ENCODE results near the gene TLE4.
"Not testable (repeated sequence)": the region's sequence is repeated elsewhere in the genome, so short reads cannot be mapped to it uniquely, and the experiment has no call there.

TLE4 gene

DNA sequence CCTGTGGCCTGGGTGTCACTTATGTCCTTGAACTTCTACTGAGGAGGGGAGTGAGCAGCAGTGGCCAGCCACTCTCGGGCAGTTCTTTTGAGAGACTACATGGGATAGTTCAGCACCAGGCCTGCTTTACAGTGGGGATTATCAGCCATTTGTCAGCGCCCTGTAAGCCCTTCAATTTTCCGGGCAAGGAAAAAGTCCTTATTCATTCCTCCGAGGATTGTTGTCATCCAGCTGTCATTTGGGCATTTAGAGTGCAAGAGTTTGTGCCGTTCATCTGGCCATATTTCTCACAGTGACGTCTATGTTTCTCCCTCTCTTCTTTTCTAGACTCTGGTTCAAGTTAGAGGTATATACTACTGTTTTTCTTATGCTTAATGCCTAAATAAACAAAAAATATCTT lies 172.8 kb downstream of the TLE4 start:
- H3K4me3 ChIP-seq (ENCODE audit: low read length), result no peak overlapping the region
- TF ChIP-seq ZNF274 (IDR thresholded peaks at IDR 0.05; ENCODE audit: low read depth, low read length), result no peak

DNA sequence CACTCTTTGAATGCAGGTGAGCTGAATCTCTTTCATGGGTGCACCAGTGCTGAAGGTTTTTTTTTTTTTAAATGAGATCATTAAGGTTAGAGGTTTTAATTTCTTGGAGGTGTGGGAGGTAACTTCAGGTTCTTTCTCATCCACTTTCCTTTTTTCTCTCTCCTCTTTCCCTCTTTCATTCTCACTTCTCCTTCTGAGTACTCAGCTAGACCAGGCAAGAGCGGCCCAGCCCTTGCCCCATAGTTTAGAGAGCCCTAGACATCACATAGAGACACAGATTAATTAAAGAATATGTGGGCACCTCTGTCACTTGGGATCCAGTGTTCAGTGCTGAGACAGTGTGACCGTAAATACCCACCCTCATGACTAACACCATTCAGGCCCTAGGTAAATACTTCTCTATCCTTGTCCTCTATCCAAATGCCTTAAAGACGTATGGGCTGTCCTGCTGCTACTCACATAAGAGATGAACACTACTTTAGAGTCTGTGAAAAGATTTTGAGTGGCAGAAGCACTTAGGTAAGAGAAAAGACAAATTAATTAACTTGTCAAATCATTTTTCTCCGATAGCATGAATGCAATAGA lies 174.1 kb downstream of the TLE4 start:
- TF ChIP-seq ZNF274 (IDR thresholded peaks at IDR 0.05; ENCODE audit: low read depth, low read length), result no peak
- H3K4me3 ChIP-seq (ENCODE audit: low read length), result no peak overlapping the region

DNA sequence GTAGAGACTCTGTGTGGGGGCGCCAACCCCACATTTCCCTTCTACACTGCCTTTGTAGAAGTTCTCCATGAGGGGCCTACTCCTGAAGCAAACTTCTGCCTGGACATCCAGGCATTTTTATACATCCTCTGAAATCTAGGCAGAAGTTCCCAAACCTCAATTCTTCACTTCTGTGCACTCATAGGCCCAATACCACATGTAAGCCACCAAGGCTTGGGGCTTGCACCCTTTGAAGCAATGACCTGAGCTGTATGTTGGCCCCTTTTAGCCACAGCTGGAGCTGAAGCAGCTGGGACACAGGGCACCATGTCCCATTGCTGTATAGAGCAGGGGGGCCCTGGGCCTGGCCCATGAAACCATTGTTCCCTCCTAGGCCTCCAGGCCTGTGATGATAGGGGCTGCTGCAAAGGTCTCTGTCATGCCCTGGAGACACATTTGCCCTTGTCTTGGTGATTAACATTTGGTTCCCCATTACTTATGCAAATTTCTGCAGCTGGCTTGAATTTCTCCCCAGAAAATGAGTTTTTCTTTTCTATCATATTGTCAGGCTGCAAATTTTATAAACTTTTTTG lies 180.2 kb downstream of the TLE4 start:
- H3K4me3 ChIP-seq (ENCODE audit: low read length), result not testable (repeated sequence)

DNA sequence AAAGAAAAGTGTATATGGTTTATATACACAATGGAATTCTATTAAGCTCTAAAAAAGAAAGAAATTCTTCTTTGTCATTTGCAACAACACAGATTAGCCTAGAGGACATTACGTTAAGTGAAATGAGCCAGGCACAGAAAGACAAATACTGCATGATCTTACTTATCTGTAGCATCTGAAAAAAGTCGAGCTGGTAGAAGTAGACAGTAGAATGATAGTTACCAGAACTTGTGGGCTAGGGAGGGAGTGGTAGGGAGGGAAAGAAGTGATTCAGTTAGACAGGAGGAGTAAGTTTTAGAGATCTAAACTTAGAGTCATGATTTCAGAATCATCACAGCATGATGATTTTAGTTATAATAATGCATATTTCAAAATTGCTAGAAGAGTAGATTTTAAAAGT lies 184.6 kb downstream of the TLE4 start:
- no peak for TF ChIP-seq ZNF274 (IDR thresholded peaks at IDR 0.05; ENCODE audit: low read depth, low read length)
- H3K4me3 ChIP-seq (ENCODE audit: low read length), result no peak overlapping the region

DNA sequence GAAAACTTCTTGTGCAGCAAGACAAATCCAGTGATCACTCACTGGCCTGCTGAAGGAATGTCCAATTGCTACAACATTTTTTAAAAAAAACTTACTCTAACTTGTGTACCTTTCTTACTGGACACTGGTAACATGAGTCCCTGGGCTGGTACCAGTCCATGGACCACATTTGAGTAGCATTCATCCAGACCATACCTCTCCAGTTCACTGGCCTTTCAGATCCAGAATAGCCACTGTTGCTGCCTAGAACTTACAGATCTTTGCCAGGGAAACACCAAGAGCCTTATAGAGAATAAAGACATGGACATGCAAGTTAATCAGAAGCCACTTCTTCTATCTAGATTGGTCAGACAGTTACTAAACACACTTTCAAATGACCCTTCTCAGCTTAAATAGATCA lies 185.3 kb downstream of the TLE4 start:
- no peak for TF ChIP-seq ZNF274 (IDR thresholded peaks at IDR 0.05; ENCODE audit: low read depth, low read length)
- no peak overlapping the region for H3K4me3 ChIP-seq (ENCODE audit: low read length)

DNA sequence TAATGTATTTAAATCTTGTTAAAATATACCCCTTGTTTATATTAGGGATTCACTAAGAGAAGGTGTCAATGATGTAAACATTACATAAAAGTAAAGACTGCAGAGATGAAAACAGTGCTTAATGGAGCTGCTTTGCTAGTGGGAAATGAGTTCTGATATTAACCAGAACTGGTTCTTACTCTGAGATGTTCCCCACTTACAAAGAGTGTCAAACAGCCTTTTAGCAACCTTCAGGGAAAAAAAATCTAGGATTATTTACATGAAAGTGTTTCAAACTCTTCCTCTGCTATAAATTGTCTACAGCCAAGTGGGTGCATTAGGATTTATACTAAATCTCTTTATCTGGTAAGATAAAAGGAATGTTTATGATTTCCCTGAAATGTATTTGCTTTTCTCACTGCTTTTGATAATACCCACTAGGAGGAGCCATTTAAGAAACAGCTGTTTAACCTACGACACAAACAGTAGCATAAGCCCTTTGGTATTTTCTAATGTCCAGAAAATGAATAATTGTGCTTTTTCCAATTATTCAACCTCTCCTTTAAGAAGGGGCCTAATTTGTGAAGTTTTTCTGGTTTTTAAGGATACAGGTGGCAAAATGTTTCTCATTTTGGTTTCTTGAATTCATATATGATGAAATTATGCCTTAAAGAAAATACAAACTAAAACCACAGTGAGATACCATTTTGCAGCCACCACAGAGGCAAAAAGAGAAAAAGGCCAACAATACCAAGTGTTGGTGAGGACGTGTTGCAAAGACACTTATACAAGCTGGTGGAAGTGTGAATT lies 186.3 kb downstream of the TLE4 start:
- no peak overlapping the region for H3K4me3 ChIP-seq (ENCODE audit: low read length)
- TF ChIP-seq ZNF274 (IDR thresholded peaks at IDR 0.05; ENCODE audit: low read depth, low read length), result no peak

DNA sequence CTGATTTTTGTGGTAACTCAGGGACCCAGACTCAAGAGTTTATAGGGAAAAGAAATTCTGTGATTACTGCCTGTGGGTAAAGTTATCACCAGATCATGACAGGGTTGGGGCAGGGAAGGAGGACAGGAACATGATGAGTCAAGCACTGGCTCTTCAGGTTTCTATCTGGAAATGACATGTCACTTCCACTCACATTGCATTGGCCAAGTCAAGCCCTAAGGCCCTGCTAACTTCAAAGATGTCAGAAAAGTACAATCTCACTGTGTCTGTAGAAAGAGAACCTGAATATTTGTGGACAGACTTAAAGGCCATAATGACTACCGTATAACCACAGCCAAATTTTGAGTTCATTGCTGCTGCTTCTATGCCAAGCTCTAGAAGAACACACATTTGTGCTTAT lies 187.7 kb downstream of the TLE4 start:
- no peak for TF ChIP-seq ZNF274 (IDR thresholded peaks at IDR 0.05; ENCODE audit: low read depth, low read length)
- no peak overlapping the region for H3K4me3 ChIP-seq (ENCODE audit: low read length)

DNA sequence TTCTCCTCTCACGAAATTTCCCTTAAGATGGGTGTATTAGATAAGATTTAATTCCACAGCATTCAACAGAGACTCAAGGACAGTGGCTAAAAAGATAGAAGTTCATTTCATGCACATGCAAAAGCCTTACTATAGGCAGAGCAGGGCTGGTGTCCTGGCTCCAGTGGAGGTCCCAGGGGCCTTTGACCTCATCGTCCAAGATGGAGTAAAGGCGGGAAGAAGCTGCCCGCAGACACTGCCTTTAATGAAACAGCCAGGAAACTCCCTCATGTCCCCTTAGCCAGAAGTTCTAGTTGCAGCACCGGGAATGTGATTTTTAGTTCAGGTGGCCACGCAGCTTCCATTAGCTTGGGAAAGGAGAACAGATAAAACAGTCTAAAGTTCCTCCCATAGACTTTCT lies 190.3 kb downstream of the TLE4 start:
- H3K4me3 ChIP-seq (ENCODE audit: low read length), result no peak overlapping the region
- no peak for TF ChIP-seq ZNF274 (IDR thresholded peaks at IDR 0.05; ENCODE audit: low read depth, low read length)

DNA sequence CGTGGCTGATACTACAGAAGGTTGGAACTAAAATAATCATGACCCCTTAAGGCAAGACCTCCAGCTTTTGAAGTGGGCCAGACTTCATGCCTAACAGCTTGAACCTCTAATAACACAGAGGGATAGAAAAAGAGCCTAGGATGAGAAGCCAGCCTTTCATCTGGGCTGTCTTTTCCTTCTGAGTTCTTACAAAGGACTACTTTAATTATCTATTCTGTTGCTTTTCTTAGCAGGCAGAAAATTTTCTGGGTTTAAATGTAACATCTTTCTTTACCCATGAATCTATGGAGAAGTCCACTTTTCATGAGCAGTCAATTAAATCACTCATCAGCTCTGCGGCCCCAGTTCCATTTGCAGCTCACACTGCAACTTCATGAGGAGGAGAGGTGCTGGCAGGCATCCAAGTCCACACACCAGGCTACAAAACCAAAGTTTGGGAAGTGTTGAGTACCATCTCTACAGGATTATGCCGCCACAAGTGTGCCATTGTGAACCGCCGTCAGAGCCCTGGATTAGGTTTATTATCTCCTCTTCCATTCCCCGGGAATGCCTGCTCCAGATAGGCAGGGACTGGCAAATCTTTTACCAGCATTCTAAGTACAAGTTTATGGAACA lies 192.0 kb downstream of the TLE4 start:
- no peak for TF ChIP-seq ZNF274 (IDR thresholded peaks at IDR 0.05; ENCODE audit: low read depth, low read length)

DNA sequence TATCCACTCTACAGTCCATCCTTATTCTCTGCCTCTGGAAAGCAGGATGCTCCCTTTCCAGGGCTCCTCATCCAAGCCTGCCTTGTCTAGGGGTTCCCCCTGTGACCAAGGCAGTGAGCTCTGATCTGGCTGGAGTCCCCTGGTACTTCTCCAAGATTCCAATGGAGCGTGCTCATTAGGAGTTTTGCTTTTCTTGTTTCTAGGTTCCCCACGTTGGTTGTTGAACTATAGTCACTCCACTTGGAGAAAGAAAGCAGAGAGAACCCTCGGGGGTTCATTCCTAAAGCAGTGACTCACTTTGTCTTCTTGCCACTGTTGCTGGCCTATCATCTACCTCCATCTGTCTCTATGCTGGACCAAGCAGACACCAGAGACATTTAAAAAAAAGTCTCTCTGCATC lies 192.6 kb downstream of the TLE4 start:
- no peak for TF ChIP-seq ZNF274 (IDR thresholded peaks at IDR 0.05; ENCODE audit: low read depth, low read length)
- H3K4me3 ChIP-seq (ENCODE audit: low read length), result no peak overlapping the region

More for the DNA sequence above, 192.0 kb downstream of the TLE4 start:
- H3K4me3 ChIP-seq (ENCODE audit: low read length), result no peak overlapping the region

DNA sequence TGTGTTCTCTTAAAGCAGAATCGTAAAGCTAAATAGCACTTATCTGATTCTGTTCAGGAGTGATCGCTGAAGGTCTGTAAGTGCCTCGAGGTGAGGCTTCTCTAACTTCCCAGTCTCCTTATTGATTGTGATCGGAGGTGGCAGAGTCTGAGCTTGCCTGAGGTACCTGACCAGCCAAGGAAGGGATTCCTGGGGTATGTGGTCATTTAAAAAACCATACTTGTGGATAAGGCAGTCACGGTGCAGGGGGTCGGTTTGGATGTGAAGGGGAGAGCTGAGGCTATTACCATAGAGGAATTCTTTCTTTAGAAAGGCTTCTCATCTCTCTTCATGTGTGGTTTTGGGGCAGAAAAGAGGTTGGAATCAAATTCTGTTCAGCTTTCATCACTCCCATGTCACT lies 193.7 kb downstream of the TLE4 start:
- TF ChIP-seq ZNF274 (IDR thresholded peaks at IDR 0.05; ENCODE audit: low read depth, low read length), result no peak
- no peak overlapping the region for H3K4me3 ChIP-seq (ENCODE audit: low read length)

DNA sequence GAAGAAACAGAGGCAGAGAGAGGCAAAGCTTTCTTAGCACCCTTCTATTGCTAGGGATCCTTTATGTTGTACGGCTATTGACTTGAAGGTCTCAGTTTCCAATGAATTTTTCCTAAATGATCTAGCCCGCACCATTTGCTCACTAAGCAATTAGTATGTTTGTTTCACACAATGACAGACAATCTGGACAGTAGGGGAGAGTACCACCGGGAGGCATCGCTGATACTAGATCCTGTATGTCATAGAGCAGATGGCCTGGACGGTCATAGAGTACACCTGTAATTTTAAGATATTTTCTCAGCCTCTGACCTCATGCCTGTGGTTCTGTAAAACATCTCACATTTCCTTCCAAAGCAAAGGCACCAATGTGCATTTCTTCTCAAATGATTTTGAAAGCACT lies 194.3 kb downstream of the TLE4 start:
- no peak for TF ChIP-seq ZNF274 (IDR thresholded peaks at IDR 0.05; ENCODE audit: low read depth, low read length)

DNA sequence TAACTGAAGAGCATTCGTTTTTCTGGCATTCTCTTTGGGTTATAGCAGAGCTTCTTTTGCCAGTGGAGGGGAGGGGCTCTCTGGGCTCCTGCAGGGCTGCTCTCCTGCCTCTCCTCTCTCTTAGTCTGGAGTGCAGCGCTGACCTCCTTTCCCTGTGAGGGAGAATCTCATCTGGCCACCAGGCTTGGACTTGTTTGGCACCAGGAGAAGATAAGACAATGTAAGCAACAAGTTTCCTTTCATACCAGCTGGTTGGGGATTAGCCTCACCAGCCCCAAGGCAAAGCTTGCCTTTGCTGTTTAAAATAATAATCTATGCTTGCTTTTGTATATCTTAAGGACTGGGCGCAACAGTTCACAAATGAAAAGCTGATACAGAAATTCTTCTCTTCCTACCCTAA lies 196.4 kb downstream of the TLE4 start:
- TF ChIP-seq ZNF274 (IDR thresholded peaks at IDR 0.05; ENCODE audit: low read depth, low read length), result no peak
- H3K4me3 ChIP-seq (ENCODE audit: low read length), result no peak overlapping the region

More for the DNA sequence above, 194.3 kb downstream of the TLE4 start:
- H3K4me3 ChIP-seq (ENCODE audit: low read length), result no peak overlapping the region

DNA sequence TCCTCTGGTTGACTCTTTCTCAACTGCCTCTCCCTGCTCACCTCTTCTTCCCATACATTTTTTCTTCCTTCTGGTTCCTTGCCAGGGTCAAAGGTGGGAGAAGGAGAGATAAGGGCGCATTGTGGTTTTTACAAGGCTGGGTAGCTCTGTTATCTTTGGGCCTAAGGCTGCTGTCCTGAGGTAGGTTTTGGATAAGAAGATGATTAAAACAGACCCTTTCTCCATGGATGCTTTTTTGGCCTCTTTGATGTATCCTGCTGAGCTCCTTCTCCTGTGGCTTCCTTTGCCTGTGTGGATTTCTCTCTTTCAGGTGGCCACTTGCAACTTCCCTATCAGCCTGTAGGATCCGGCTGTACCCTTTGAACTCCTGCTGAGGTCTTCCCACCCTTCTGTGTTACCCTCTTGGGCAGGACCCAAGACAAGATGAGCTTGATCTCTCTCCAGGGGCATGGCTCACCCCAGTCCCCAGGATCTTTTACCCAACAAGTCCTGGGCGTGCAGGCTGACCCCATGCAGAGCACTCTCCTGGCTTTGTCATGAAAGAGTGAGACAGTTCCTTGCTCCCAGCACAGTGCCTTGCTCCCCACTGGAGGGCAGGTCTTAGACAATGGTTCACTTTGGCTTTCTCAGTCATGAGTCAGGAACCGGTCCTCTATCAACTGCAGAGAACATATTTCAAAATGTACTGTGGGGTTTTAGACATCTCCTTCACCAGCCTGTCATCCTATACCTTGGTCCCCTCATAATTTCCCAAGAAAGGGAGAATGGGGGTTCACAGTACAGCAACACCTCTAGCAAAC lies 197.9 kb downstream of the TLE4 start:
- no peak for TF ChIP-seq ZNF274 (IDR thresholded peaks at IDR 0.05; ENCODE audit: low read depth, low read length)

More for the DNA sequence above, 197.9 kb downstream of the TLE4 start:
- no peak overlapping the region for H3K4me3 ChIP-seq (ENCODE audit: low read length)
